ENCODE measurements around the gene ARHGAP26.

Gene ARHGAP26

GRCh38 chr5:142883025-142883424, 112.8 kb downstream of the ARHGAP26 start:
- DNase-seq (ENCODE audit: low read depth) = peak; percentile 76
- TF ChIP-seq, protein P1, sequence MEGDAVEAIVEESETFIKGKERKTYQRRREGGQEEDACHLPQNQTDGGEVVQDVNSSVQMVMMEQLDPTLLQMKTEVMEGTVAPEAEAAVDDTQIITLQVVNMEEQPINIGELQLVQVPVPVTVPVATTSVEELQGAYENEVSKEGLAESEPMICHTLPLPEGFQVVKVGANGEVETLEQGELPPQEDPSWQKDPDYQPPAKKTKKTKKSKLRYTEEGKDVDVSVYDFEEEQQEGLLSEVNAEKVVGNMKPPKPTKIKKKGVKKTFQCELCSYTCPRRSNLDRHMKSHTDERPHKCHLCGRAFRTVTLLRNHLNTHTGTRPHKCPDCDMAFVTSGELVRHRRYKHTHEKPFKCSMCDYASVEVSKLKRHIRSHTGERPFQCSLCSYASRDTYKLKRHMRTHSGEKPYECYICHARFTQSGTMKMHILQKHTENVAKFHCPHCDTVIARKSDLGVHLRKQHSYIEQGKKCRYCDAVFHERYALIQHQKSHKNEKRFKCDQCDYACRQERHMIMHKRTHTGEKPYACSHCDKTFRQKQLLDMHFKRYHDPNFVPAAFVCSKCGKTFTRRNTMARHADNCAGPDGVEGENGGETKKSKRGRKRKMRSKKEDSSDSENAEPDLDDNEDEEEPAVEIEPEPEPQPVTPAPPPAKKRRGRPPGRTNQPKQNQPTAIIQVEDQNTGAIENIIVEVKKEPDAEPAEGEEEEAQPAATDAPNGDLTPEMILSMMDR (IDR thresholded peaks at IDR 0.05; ENCODE audit: low read length, missing control alignments) = no peak

DNA sequence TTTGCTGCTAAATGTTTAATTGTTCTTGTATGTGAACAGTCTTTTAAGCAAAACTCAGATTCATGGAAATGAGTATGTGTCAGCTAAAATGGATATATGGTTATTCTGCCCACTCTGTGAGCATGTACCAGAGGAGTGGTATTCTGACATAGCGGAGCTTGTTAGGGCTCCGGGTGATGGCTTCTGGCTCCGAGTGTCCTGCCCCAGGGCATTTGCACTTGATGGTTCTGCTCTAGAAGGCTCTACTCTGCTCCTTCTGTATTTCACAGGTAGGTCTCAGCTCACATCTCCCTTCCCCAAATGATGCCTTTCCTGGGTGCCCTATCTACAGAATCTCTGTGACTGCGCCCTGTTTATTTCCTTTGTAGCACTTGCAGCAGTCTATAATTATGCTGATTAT, 113.3 kb downstream of the ARHGAP26 start:
- no peak overlapping the region for H3K4me3 ChIP-seq (replicated peaks; ENCODE audit: low read depth, low read length)
- TF ChIP-seq, protein P1 (IDR thresholded peaks at IDR 0.05; ENCODE audit: low read length, missing control alignments) = no peak
- no peak for DNase-seq (ENCODE audit: low read depth)

More at GRCh38 chr5:142883025-142883424, 112.8 kb downstream of the ARHGAP26 start:
- no peak overlapping the region for H3K4me3 ChIP-seq (replicated peaks; ENCODE audit: low read depth, low read length)

DNA sequence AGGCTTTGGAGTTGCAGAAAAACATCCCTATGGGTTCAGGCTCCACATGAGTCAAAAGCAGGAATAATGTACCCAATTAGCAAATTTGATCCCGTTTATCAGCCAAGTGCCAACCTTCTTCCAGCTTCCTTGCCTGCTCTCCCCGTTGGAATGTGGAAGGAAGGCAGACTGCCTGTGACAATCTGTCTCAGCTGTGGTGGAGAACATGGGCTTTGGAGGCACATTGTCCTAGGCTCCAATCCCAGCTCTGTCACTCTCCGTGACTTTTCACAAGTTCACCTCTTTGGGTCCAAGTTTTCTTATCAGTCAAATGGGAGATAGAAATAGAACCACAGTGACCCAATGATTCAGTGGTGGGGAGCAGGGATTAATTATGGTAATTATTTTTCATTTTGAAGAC, 113.9 kb downstream of the ARHGAP26 start:
- no peak overlapping the region for H3K4me3 ChIP-seq (replicated peaks; ENCODE audit: low read depth, low read length)
- no peak for DNase-seq (ENCODE audit: low read depth)
- TF ChIP-seq, protein P1 (IDR thresholded peaks at IDR 0.05; ENCODE audit: low read length, missing control alignments) = no peak

DNA sequence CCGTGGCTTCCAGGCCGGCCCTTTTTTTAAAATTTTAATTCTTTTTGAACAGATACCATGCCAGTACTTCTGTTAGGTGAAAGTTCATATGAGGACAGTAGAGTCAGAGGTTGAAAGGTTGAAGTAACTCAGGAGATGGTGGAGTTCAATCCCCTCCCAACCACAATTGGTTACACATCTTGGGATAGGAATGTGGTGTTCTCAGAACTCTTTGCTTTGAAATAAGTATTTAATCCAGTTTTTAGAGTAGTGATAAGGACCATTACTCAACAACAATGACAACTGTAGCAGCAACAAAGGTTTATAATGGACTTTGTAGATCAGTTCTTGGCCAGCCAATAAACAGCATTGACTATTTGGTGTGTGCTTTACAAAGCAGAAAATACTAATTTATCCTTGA, 116.0 kb downstream of the ARHGAP26 start:
- TF ChIP-seq, protein P1 (IDR thresholded peaks at IDR 0.05; ENCODE audit: low read length, missing control alignments) = no peak
- H3K4me3 ChIP-seq (replicated peaks; ENCODE audit: low read depth, low read length) = no peak overlapping the region
- no peak for DNase-seq (ENCODE audit: low read depth)

GRCh38 chr5:142886956-142887355, 116.8 kb downstream of the ARHGAP26 start:
- TF ChIP-seq, protein P1 (IDR thresholded peaks at IDR 0.05; ENCODE audit: low read length, missing control alignments) = no peak
- no peak overlapping the region for H3K4me3 ChIP-seq (replicated peaks; ENCODE audit: low read depth, low read length)
- no peak for DNase-seq (ENCODE audit: low read depth)

DNA sequence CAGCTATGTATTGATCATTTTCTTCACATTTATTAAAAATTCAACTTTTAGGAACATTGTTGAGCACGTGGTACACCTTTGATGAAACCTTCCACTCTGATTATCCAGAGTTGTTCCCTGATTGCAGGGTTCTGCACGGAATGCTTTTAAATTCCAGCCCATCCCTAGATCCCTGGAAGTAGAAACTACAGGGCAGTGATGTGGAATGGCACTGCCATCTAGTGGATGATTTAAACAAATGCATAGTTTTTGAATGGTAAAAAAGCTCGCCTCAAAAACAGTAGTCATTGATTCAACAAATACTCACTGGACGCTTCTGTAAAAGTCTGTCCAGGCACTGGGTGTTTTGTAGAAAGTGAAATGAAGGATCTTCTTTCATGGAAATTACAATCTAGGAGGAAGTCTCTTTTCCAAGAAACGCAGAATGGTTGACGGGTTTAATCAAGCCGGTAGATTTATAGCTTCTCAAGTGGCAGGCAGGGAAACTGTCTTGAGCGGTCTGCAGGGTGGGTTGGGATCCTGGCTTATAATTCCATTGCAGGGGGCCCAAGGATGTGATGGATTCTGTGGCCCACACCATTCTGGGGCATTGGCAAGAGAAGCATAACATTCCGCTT, 118.4 kb downstream of the ARHGAP26 start:
- peak; percentile 79 for DNase-seq (ENCODE audit: low read depth)
- H3K4me3 ChIP-seq (replicated peaks; ENCODE audit: low read depth, low read length) = no peak overlapping the region
- TF ChIP-seq, protein P1 (IDR thresholded peaks at IDR 0.05; ENCODE audit: low read length, missing control alignments) = peak; percentile 68

- no peak overlapping the region for H3K4me3 ChIP-seq (replicated peaks; ENCODE audit: low read depth, low read length)
- no peak for DNase-seq (ENCODE audit: low read depth)
- TF ChIP-seq, protein P1 (IDR thresholded peaks at IDR 0.05; ENCODE audit: low read length, missing control alignments) = no peak
These were observed 121.8 kb downstream of the ARHGAP26 start for GRCh38 chr5:142892021-142892420.

Measured in fibroblast of pulmonary artery (primary cell).